WI38 (cell line): ENCODE results near the gene FSIP2.

Experiments used
- H3K4me3 ChIP-seq: 2 replicates; pipeline ENCODE4 v1.5.1; 2011; ENCODE audit warnings: low read depth, mild to moderate bottlenecking, control low read depth, low read length
- CTCF ChIP-seq: IDR thresholded peaks from 2 replicates; pipeline ENCODE4 v1.5.1; 2012; ENCODE audit warnings: low read depth, mild to moderate bottlenecking, control low read depth, low read length

The FSIP2 gene

GRCh38 chr2:185745864-185746859 is 7.6 kb downstream of the FSIP2 start:
- no peak overlapping the region for H3K4me3 ChIP-seq

GRCh38 chr2:185757356-185757755 is 18.8 kb downstream of the FSIP2 start:
- no peak overlapping the region for H3K4me3 ChIP-seq
- TF ChIP-seq CTCF: no peak

More at GRCh38 chr2:185745864-185746859, 7.6 kb downstream of the FSIP2 start:
- no peak for TF ChIP-seq CTCF

- TF ChIP-seq CTCF: no peak
- no peak overlapping the region for H3K4me3 ChIP-seq
These were observed 32.8 kb downstream of the FSIP2 start for GRCh38 chr2:185771396-185771795.

- TF ChIP-seq CTCF: no peak
- H3K4me3 ChIP-seq: no peak overlapping the region
These were observed 42.3 kb downstream of the FSIP2 start for GRCh38 chr2:185780890-185781289.

- no peak for TF ChIP-seq CTCF
- no peak overlapping the region for H3K4me3 ChIP-seq
These were observed 43.7 kb downstream of the FSIP2 start for GRCh38 chr2:185782223-185782769.

GRCh38 chr2:185785156-185785555 is 46.6 kb downstream of the FSIP2 start:
- no peak overlapping the region for H3K4me3 ChIP-seq
- no peak for TF ChIP-seq CTCF

- TF ChIP-seq CTCF: no peak
- no peak overlapping the region for H3K4me3 ChIP-seq
These were observed 47.4 kb downstream of the FSIP2 start for GRCh38 chr2:185785851-185786473.
